Astrocyte (in vitro differentiated cells and primary cell): Measurements from ENCODE around the gene ZNF813.

ENCODE experiments used
- CTCF ChIP-seq: IDR thresholded peaks from 2 replicates; pipeline ENCODE4 v1.5.1; 2011; ENCODE audit warnings: low read depth, mild to moderate bottlenecking, inconsistent platforms, low read length, moderate library complexity; ENCODE audit not compliant: insufficient read depth
- EZH2 ChIP-seq: IDR thresholded peaks from 2 replicates; pipeline ENCODE4 v1.6.1; 2012; ENCODE audit warnings: mild to moderate bottlenecking, low read length, inconsistent platforms; ENCODE audit not compliant: insufficient read depth

GRCh38 chr19:53537521-53538377, 70.2 kb downstream of the ZNF813 start, which contains the start of gene ZNF331:
- TF ChIP-seq CTCF (peak; percentile 17), EZH2 (no peak)
